Measurements from ENCODE around the gene TOMM6.

The TOMM6 gene

GRCh38 chr6:41780551-41781365 is 6.7 kb upstream of the TOMM6 start, which contains the start of gene PRICKLE4:
Gene PRICKLE4 (plus strand): TSS chr6:41780782. CDS start chr6:41783474, 2,692 bp downstream.
- Mint-ChIP-seq H3K27me3 (ENCODE audit: low read depth, poor library complexity) (peaks cover 40% of the 10 kb centered on the region), H3K4me3 (peak within 1 kb of the TSS; percentile 88), H3K4me1 (peaks cover 42% of the 10 kb centered on the region), H3K9me3 (no peaks in the 10 kb centered on the region), H3K27ac (no peak within 1 kb of the TSS), H3K36me3 (ENCODE audit: low read depth) (no peaks in the 10 kb centered on the region)
- DNase-seq, result peak; percentile 55
- TF ChIP-seq CTCF (IDR thresholded peaks at IDR 0.05), result no peak

GRCh38 chr6:41781366-41781730 is 6.1 kb upstream of the TOMM6 start:
- Mint-ChIP-seq H3K4me1 (peaks cover 47% of the 10 kb centered on the region), H3K27ac (no peak overlapping the region), H3K27me3 (ENCODE audit: low read depth, poor library complexity) (peaks cover 44% of the 10 kb centered on the region), H3K4me3 (peak overlapping the region; percentile 88), H3K9me3 (no peaks in the 10 kb centered on the region), H3K36me3 (ENCODE audit: low read depth) (no peaks in the 10 kb centered on the region)
- no peak for TF ChIP-seq CTCF (IDR thresholded peaks at IDR 0.05)
- no peak for DNase-seq

GRCh38 chr6:41783106-41783780 is 4.3 kb upstream of the TOMM6 start:
- H3K27me3 Mint-ChIP-seq (ENCODE audit: low read depth, poor library complexity), result peaks cover 44% of the 10 kb centered on the region
- no peaks in the 10 kb centered on the region for H3K9me3 Mint-ChIP-seq
- H3K27ac Mint-ChIP-seq, result no peak overlapping the region
- DNase-seq, result no peak
- H3K4me3 Mint-ChIP-seq, result no peak overlapping the region
- peaks cover 45% of the 10 kb centered on the region for H3K4me1 Mint-ChIP-seq
- H3K36me3 Mint-ChIP-seq (ENCODE audit: low read depth), result no peaks in the 10 kb centered on the region
- TF ChIP-seq CTCF (IDR thresholded peaks at IDR 0.05), result no peak

GRCh38 chr6:41784581-41785171 is 2.8 kb upstream of the TOMM6 start:
- no peaks in the 10 kb centered on the region for H3K9me3 Mint-ChIP-seq
- peaks cover 8% of the 10 kb centered on the region for H3K36me3 Mint-ChIP-seq (ENCODE audit: low read depth)
- peaks cover 42% of the 10 kb centered on the region for H3K4me1 Mint-ChIP-seq
- peaks cover 42% of the 10 kb centered on the region for H3K27me3 Mint-ChIP-seq (ENCODE audit: low read depth, poor library complexity)
- no peak for DNase-seq
- peak overlapping the region; percentile 98 for H3K4me3 Mint-ChIP-seq
- peak overlapping the region; percentile 69 for H3K27ac Mint-ChIP-seq
- no peak for TF ChIP-seq CTCF (IDR thresholded peaks at IDR 0.05)

GRCh38 chr6:41785254-41785653 is 2.2 kb upstream of the TOMM6 start:
- peaks cover 14% of the 10 kb centered on the region for H3K36me3 Mint-ChIP-seq (ENCODE audit: low read depth)
- no peak for TF ChIP-seq CTCF (IDR thresholded peaks at IDR 0.05)
- no peaks in the 10 kb centered on the region for H3K9me3 Mint-ChIP-seq
- DNase-seq, result no peak
- peaks cover 47% of the 10 kb centered on the region for H3K4me1 Mint-ChIP-seq
- peak overlapping the region; percentile 69 for H3K27ac Mint-ChIP-seq
- peak overlapping the region; percentile 98 for H3K4me3 Mint-ChIP-seq
- peaks cover 42% of the 10 kb centered on the region for H3K27me3 Mint-ChIP-seq (ENCODE audit: low read depth, poor library complexity)

Measured in nephron progenitor cell (in vitro differentiated cells).